Activated T-cell treated with anti-CD3 and anti-CD28 coated beads, Interleukin-2, amount 50 U/mL, for 72 hours (primary cell): Measurements from ENCODE around the gene NAA80. TPM values are rescaled to one million over a fixed set of nuclear protein-coding genes. Genes with fewer than 3 reads are reported as not detected.

Experiments
- ATAC-seq, 2 donors: fragments of 150-1000 bp; cut with Tn5 transposase; replicated peaks in 1 of 2; 2 replicates each; pipeline ENCODE4 v1.10.0; 2021; ENCODE audit warnings: moderate library complexity in 2 of 2, mild to moderate bottlenecking in 1 of 2
- DNase-seq, 2 donors: peaks; one replicate each; pipeline ENCODE4 v3.0.0; 2021 to 2022; ENCODE audit warnings: mixed read lengths in 1 of 2
- H3K27ac Mint-ChIP-seq: one replicate; pipeline ENCODE4 v1.8.0; 2022; ENCODE audit warnings: mild to moderate bottlenecking, moderate library complexity, mixed read lengths
- H3K27me3 Mint-ChIP-seq: one replicate; pipeline ENCODE4 v1.8.0; 2022; ENCODE audit warnings: low read depth, mixed read lengths
- H3K36me3 Mint-ChIP-seq, 2 donors: one replicate each; pipeline ENCODE4 v1.8.0; 2022; ENCODE audit warnings: mixed read lengths in 2 of 2, mild to moderate bottlenecking in 1 of 2; ENCODE audit not compliant: insufficient read depth in 2 of 2
- H3K4me1 Mint-ChIP-seq: one replicate; pipeline ENCODE4 v1.8.0; 2022; ENCODE audit warnings: low read depth, mixed read lengths
- H3K4me3 Mint-ChIP-seq, 2 donors: one replicate each; pipeline ENCODE4 v1.8.0; 2022; ENCODE audit warnings: mild to moderate bottlenecking in 2 of 2, mixed read lengths in 2 of 2, moderate library complexity in 2 of 2
- H3K9me3 Mint-ChIP-seq, 2 donors: one replicate each; pipeline ENCODE4 v1.8.0; 2022; ENCODE audit warnings: mixed read lengths in 2 of 2
- total RNA-seq, 2 donors: library from RNA; stranded (reverse); gene quantifications; one replicate each; pipeline ENCODE4 v1.2.3, GENCODE V29; 2022

Gene NAA80
- total RNA-seq, 2 donors from 2014 or later: 19.5 to 20.0 TPM

DNA sequence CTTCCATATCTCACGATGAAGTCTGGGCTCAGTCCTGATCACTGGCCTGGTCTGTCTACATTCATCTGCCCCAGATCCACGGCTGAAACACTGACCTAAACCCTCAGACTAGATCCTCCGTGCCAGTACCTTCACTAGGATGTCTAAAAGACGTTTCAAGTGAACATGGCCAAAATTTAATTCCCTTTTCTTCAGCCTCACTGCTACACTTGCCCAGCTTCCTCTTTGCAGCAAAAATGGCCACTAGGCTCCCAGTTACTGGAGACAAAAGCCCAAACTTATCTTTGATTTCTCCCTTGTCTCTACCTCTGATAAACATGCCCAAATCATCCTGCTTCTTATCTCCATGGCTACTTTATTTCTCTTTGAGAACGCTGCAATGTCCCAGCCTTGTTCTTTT is 39.8 kb upstream of the NAA80 start:
- H3K27me3 Mint-ChIP-seq: no peaks in the 10 kb centered on the region
- peaks cover 59% of the 10 kb centered on the region for H3K4me1 Mint-ChIP-seq
- ATAC-seq (no peak), DNase-seq (no peak)
- H3K36me3 Mint-ChIP-seq: peaks cover 18 to 22% of the 10 kb centered on the region in 2 donors
- H3K27ac Mint-ChIP-seq: peak overlapping the region; percentile 97
- H3K4me3 Mint-ChIP-seq: peak overlapping the region; percentile 86 to 92
- H3K9me3 Mint-ChIP-seq: no peaks in the 10 kb centered on the region

DNA sequence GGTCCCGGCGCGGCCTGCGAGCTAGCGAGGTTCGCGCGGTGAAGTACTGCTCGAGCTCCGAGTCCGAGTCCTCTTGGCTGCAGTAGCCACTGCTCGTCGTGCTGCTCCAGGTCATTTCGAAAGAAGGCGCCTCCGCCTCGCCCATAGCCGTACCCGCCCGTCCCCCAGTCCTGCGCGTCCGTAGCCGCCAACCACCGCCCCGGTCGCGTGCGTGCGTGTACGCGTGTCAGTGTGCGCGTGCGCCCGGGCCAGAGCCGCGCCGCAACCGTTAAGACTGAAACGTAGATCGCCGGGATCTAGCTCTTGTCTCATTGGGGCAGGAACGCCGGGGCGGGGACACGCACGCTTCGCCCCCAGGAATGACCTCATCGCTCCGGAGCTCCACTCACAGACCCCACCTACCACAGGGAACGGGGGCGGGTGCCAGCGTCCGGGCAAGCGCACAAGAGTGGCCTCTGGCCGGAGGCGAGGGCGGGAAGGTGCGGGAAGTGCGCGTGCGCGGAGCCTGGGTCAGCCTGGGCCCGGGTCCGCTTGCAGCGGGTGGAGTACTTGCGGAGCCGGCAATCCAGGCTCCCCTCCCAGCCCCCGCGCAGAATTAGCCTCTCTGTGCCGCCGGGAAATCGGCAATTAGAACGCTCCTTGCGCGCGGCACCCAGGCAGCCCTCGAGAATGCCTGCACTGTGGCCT is 38.1 kb upstream of the NAA80 start:
- Mint-ChIP-seq H3K9me3 (no peaks in the 10 kb centered on the region), H3K27me3 (no peaks in the 10 kb centered on the region), H3K27ac (peak overlapping the region; percentile 93), H3K4me1 (peaks cover 66% of the 10 kb centered on the region), H3K36me3 (peaks cover 18 to 23% of the 10 kb centered on the region in 2 donors), H3K4me3 (peak overlapping the region; percentile 86 to 92)
- DNase-seq (peak; percentile 99), ATAC-seq (peak; percentile 75 to 84)

DNA sequence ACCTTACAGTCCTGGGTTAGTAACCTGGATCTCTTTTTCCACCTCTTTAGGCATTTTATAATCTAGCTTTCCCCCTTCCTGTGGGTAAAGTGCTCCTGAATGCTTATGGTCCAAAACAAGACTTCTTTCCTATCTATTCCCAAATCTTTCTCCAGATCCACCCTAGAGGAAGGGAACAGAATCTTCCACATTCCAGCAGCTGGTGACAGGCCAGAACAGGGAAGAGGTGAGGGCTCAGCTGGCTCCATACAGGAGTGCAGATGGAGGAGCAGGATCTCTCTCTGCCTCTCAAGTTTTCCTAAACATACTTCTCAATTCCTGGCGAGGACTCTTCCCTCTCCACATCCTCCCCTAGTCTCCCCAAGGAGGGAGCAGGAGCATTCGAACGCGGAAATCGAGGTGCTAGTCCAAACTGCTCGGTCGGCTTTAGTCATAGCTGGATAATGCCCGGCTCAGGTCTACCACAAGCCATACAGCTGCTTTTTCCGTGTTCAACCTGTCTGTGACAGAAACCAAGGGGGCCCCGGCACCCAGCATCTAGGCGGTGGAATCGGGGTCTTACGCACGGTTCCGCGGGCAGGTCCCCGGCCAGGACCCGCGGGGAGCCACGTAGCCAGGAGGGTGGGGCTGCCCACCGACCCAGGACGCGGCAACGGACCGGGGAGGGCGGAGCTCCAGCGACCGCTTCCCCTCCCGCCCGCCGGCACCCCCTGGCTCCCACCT is 37.4 kb upstream of the NAA80 start:
- peaks cover 66% of the 10 kb centered on the region for H3K4me1 Mint-ChIP-seq
- DNase-seq: peak; percentile 70 to 77
- peak overlapping the region; percentile 86 to 92 for H3K4me3 Mint-ChIP-seq
- H3K9me3 Mint-ChIP-seq: no peaks in the 10 kb centered on the region
- no peaks in the 10 kb centered on the region for H3K27me3 Mint-ChIP-seq
- peak overlapping the region; percentile 92 for H3K27ac Mint-ChIP-seq
- ATAC-seq: peak; percentile 38 to 47
- peaks cover 19 to 23% of the 10 kb centered on the region in 2 donors for H3K36me3 Mint-ChIP-seq

DNA sequence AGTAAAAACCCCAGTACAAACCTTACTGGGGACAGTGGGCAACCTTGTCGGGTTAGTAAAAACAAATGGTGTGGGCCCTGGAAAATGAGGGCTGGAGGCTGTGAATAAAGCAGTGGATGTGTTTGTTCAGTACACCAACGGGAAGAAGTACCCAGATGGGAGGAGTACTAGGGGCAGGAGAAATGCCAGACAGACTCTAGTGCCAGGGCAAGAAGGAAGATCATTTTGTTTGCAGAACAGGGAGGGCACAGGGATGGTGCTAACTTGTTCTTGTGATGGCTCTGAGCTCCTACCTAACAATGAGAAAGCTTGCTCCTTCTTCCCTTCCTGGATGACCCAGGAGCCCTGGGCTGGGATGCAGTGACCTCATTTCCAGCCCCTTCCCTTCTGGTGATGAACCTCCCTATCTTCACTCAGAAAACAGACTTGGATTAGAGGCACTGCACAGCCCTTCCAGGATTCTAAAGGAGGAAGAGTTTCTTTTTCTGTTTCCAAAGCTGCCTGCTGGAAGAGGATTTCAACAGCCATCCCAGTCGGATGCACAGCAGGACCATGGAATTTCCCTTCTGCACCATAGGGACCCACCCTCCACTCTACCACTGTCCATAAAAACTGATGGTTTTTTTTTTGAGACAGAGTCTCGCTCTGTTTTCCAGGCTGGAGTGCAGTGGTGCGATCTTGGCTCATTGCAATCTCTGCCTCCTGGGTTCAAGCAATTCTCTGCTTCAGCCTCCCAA is 35.3 kb upstream of the NAA80 start:
- Mint-ChIP-seq H3K4me3 (peak overlapping the region; percentile 78 to 86), H3K9me3 (no peaks in the 10 kb centered on the region), H3K27me3 (no peaks in the 10 kb centered on the region), H3K4me1 (peaks cover 52% of the 10 kb centered on the region), H3K36me3 (peaks cover 23 to 25% of the 10 kb centered on the region in 2 donors), H3K27ac (peak overlapping the region; percentile 88)
- ATAC-seq: no peak
- no peak for DNase-seq

DNA sequence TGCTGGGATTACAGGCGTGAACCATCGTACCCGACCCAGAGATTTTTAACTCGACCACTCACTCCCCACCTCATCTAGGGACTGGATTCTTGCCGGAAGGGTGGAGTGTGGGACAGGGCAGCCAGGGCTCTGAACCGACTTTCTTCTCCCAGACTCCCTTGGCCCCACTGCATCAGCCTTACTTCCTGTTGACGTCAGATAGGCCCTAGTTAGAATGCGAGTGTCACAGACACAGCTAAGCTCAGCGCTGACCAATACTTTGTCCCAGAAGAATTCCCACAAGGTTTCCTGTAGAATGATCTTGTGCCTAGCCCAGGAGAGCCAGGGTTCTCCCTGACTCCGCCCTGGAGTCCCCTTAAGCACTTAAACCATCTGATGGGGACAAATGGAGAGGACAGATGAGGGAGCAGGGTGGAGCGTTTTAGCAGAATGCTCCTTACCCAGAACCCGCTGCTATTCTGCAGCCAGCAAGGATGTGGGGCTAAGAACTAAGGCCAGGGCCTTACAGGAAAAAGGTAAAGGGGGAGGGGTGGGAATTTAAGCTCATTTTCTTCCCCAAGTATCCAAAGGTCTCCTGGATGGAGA is 34.6 kb upstream of the NAA80 start:
- Mint-ChIP-seq H3K27me3 (no peaks in the 10 kb centered on the region), H3K36me3 (peaks cover 21 to 22% of the 10 kb centered on the region in 2 donors), H3K4me3 (peak overlapping the region; percentile 78 to 86), H3K4me1 (peaks cover 45% of the 10 kb centered on the region), H3K9me3 (no peaks in the 10 kb centered on the region), H3K27ac (peak overlapping the region; percentile 88)
- no peak for DNase-seq
- no peak for ATAC-seq

DNA sequence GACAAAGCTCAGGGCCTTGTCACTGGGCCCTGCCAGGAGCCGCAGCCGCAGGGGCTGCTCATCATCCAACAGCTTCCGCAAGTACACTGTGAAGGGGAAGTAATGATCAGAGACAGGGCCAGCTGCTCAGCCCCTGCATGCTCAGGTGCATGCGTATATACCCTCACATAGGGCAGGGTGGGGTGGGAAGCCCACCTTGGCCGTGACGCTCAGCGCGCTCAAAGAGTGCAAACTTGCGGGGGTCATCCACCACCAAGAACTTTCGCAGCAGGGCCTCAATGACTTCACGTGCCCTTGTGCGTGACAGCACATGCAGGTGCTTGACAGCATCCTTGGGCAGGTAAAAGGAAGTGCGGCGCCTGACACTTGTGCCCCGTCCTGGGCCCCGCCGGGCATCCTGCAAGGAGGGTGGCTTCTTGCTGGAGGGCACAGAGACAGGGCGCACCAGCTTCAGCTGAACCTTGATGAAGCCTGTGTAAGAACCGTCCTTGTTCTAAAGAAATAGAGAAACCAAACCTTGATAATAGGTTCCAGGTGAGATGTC is 32.2 kb upstream of the NAA80 start:
- no peak overlapping the region for H3K4me3 Mint-ChIP-seq
- peaks cover 49% of the 10 kb centered on the region for H3K4me1 Mint-ChIP-seq
- DNase-seq (no peak), ATAC-seq (no peak)
- H3K27me3 Mint-ChIP-seq: no peaks in the 10 kb centered on the region
- peaks cover 11 to 15% of the 10 kb centered on the region in 2 donors for H3K36me3 Mint-ChIP-seq
- no peaks in the 10 kb centered on the region for H3K9me3 Mint-ChIP-seq
- H3K27ac Mint-ChIP-seq: no peak overlapping the region

DNA sequence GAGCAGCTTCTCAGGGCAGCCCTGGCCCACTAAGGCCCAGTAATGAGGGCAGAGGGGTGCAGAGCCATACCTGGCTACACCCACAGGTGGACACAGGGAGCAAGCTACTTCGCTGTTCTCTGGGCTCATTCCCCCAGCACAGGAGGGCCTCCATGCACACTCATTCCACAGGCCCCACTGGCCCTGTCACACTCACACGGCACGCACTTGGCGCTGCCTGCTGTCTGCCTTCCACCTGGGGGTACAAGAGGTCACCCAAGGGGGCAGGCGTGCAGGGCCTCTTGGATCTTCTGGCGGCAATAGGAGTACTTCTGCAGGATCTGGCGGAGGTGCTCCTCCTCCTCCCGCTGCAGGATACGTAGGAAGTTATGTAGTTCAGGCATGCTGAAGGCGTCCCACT is 31.1 kb upstream of the NAA80 start:
- Mint-ChIP-seq H3K4me1 (peaks cover 46% of the 10 kb centered on the region), H3K27ac (no peak overlapping the region)
- no peak for ATAC-seq

DNA sequence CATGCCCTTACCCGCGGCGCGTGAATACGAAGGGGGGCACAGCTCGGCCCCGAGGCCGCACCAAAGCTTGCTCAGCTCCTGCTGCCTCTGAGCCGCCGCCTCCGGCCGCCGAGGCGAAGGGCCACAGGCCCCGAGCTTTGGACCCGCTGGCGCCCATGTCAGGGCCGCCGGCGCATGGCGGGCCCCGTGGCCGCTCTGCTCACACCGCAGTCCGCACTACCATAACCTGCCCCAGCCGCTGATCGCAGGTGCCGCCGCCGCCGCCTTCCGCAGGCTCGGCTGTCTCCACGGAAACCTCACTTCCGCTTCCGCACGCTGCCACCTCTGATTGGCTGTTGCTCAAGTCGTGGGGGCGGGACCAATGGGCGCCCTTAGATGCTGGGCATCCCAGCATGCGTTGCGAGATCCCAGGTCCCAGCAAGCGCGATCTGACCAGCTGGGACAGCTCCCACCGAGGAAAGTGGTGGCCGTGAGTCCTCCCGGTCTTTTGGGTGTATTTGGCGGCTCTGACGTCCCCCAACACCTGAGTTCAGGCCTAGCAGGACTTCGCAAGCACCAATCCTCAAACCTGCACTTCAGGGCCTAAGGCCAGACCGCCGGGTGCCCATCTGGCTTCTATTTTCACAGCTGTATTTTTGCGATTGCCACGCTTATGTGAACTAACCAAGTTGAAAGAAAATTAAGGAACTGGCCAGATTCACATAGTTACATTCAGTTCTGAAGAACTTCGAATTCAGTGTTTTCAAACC is 28.9 kb upstream of the NAA80 start, which contains the start of gene TUSC2:
TSS of gene TUSC2 (minus strand) at position 281 of the 749 bp plus-strand sequence. CDS start at position 157, 124 bp downstream.
- H3K4me3 Mint-ChIP-seq: peak within 1 kb of the TSS; percentile 86 to 87
- no peaks in the 10 kb centered on the region for H3K27me3 Mint-ChIP-seq
- H3K4me1 Mint-ChIP-seq: peaks cover 34% of the 10 kb centered on the region
- no peaks in the 10 kb centered on the region for H3K9me3 Mint-ChIP-seq
- ATAC-seq (peak; percentile 94 to 95), DNase-seq (peak; percentile 95 to 97)
- peak within 1 kb of the TSS; percentile 89 for H3K27ac Mint-ChIP-seq
- H3K36me3 Mint-ChIP-seq: peaks cover 4 to 7% of the 10 kb centered on the region in 2 donors

More for the DNA sequence above, 31.1 kb upstream of the NAA80 start:
- DNase-seq: no peak
- Mint-ChIP-seq H3K9me3 (no peaks in the 10 kb centered on the region), H3K4me3 (no peak overlapping the region), H3K27me3 (no peaks in the 10 kb centered on the region), H3K36me3 (peaks cover 7 to 11% of the 10 kb centered on the region in 2 donors)

DNA sequence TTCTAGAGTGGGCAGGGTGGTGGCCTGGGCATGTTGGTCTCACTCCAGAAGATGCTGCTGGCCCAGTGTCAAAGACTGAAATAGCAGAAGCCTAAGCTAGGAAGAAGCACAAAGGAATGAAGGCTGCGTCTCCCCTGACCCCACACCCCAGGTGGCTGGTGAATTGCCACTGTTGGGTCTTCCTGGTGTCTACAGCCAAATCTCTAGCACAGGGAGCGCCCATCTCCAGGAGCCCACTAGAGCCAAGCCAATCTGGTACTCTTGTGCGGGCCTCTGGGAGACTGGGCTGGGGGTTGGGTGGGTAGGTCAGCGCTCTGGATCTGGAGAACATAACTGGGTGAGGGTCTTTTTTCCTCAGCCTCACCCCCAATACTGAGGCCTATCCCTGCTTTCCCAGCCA is 27.9 kb upstream of the NAA80 start:
- no peaks in the 10 kb centered on the region for H3K27me3 Mint-ChIP-seq
- DNase-seq: no peak
- no peak for ATAC-seq
- H3K36me3 Mint-ChIP-seq: peaks cover 4 to 7% of the 10 kb centered on the region in 2 donors
- no peak overlapping the region for H3K27ac Mint-ChIP-seq
- peak overlapping the region; percentile 86 to 87 for H3K4me3 Mint-ChIP-seq
- H3K9me3 Mint-ChIP-seq: no peaks in the 10 kb centered on the region
- H3K4me1 Mint-ChIP-seq: peaks cover 34% of the 10 kb centered on the region

DNA sequence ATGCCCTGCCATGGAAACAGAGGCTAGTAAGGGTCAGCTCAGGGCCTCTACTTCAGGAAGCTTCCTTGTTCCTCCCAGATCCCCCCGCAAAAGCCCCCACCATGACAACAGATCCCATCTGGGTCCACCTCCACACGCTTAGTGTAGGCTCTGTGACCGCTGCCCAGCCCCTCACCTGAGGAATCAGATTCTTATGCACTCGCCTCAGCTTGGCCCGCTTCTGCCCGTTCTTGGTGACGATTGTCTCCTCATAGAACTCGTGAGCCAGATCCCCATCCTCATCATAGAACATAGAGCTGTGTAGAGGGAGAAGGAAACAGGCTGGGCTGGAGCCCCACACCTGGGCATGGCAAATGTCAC is 27.0 kb upstream of the NAA80 start:
- H3K27ac Mint-ChIP-seq: no peak overlapping the region
- H3K9me3 Mint-ChIP-seq: no peaks in the 10 kb centered on the region
- H3K4me1 Mint-ChIP-seq: peaks cover 34% of the 10 kb centered on the region
- no peaks in the 10 kb centered on the region for H3K27me3 Mint-ChIP-seq
- peak overlapping the region in 1 of 2 donors; percentile 86 for H3K4me3 Mint-ChIP-seq
- ATAC-seq: no peak
- H3K36me3 Mint-ChIP-seq: peaks cover 3% of the 10 kb centered on the region in 2 donors
- no peak for DNase-seq

DNA sequence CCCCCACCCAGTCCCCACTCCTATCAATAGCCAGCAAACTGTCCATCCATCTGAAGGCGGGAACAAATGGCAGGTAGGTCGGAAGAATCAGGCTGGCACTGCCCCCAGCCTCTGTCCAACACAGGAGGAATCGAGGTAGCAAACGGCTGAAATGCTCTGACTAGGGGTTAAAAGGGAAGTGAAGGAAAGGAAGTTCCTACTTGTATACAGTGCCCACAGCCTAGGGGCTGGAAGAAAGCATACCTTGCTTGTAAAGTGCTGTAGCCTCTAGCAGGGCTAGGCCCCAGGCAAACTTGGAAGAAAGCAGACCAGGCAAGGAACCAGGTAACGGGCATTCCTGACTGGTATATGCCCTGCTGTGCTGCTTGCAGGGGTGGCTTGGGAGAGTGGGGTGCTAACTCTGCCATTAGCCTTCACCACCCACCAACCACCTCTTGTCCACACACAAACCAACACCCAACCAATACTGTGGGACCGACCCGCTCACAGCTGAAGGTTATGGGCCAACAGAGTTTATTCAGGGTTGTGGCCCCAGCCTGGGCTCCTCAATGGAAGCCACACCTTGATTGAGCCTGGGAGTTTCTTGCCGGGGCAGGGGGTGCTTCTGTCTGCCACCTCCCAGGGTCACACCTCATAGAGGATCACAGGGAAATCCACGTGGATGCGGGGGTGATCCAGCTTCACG is 26.4 kb upstream of the NAA80 start:
- Mint-ChIP-seq H3K4me1 (peaks cover 35% of the 10 kb centered on the region), H3K9me3 (no peaks in the 10 kb centered on the region), H3K27ac (no peak overlapping the region), H3K36me3 (peaks cover 1 to 2% of the 10 kb centered on the region in 2 donors), H3K27me3 (no peaks in the 10 kb centered on the region), H3K4me3 (no peak overlapping the region)
- no peak for ATAC-seq
- no peak for DNase-seq

DNA sequence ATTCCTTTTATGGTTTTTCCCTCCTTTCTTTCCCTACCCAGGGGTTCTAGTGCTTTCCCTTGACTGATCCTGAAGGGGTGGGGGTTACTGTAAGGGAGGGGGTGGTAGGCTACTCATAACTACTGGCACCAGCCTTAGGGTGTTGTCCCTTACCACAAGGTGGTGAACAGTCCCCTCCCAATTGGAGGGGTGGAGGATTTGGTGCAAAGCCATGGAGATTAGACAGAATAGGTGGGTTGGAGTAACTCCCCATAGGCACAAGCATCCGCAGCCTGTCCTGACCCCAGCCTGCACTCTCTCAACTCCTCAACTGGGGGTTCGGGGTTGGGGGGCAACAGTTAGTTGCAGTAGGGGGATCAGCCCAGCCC is 25.9 kb upstream of the NAA80 start:
- ATAC-seq (no peak), DNase-seq (no peak)
- Mint-ChIP-seq H3K4me1 (peaks cover 40% of the 10 kb centered on the region), H3K9me3 (no peaks in the 10 kb centered on the region), H3K4me3 (no peak overlapping the region), H3K36me3 (peaks cover 0 to under 1% of the 10 kb centered on the region in 2 donors), H3K27ac (no peak overlapping the region), H3K27me3 (no peaks in the 10 kb centered on the region)
